ENCODE results near the gene HAVCR2.

Gene HAVCR2

GRCh38 chr5:157143127-157143971 is 34.5 kb upstream of the HAVCR2 start:
- H3K27me3 ChIP-seq (replicated peaks), result no peaks in the 10 kb centered on the region
- peak overlapping the region; percentile 98 for H3K4me3 ChIP-seq (ENCODE audit: low read depth, low read length)
- no peak for TF ChIP-seq CTCF (IDR thresholded peaks at IDR 0.05; ENCODE audit: low read depth, low read length, missing control alignments)
- H3K27ac ChIP-seq, result peak overlapping the region; percentile 85
- peak; percentile 11 for DNase-seq
- H3K36me3 ChIP-seq (replicated peaks), result peaks cover 2% of the 10 kb centered on the region
- in situ Hi-C loops (cut with HindIII; ENCODE audit: low pct_ligation_motif_present, low sequenced_read_pairs), result no loop called here

GRCh38 chr5:157142317-157143126 is 33.7 kb upstream of the HAVCR2 start, which contains the start of gene MED7:
Gene MED7 (minus strand): TSS chr5:157142865. CDS start chr5:157139431, 3,434 bp downstream.
- DNase-seq, result peak; percentile 98
- Histone ChIP-seq H3K27ac (peak within 1 kb of the TSS; percentile 85), H3K27me3 (replicated peaks) (no peaks in the 10 kb centered on the region), H3K4me3 (ENCODE audit: low read depth, low read length) (peak within 1 kb of the TSS; percentile 98), H3K36me3 (replicated peaks) (peaks cover 2% of the 10 kb centered on the region)
- no peak for TF ChIP-seq CTCF (IDR thresholded peaks at IDR 0.05; ENCODE audit: low read depth, low read length, missing control alignments)
- in situ Hi-C loops (cut with HindIII; ENCODE audit: low pct_ligation_motif_present, low sequenced_read_pairs), result no loop called here

- no peak for DNase-seq
- Histone ChIP-seq H3K36me3 (replicated peaks) (peaks cover 2% of the 10 kb centered on the region), H3K4me3 (ENCODE audit: low read depth, low read length) (no peak overlapping the region), H3K27ac (no peak overlapping the region), H3K27me3 (replicated peaks) (no peaks in the 10 kb centered on the region)
- in situ Hi-C loops (cut with HindIII; ENCODE audit: low pct_ligation_motif_present, low sequenced_read_pairs), result no loop called here
- TF ChIP-seq CTCF (IDR thresholded peaks at IDR 0.05; ENCODE audit: low read depth, low read length, missing control alignments), result no peak
Observed at GRCh38 chr5:157137691-157138090, 28.8 kb upstream of the HAVCR2 start.

GRCh38 chr5:157132281-157132612 is 23.4 kb upstream of the HAVCR2 start:
- TF ChIP-seq CTCF (IDR thresholded peaks at IDR 0.05; ENCODE audit: low read depth, low read length, missing control alignments), result no peak
- in situ Hi-C loops (cut with HindIII; ENCODE audit: low pct_ligation_motif_present, low sequenced_read_pairs), result no loop called here
- DNase-seq, result no peak

GRCh38 chr5:157130925-157131324 is 22.1 kb upstream of the HAVCR2 start:
- H3K4me3 ChIP-seq (ENCODE audit: low read depth, low read length), result no peak overlapping the region
- no peak for TF ChIP-seq CTCF (IDR thresholded peaks at IDR 0.05; ENCODE audit: low read depth, low read length, missing control alignments)
- DNase-seq, result peak; percentile 9
- in situ Hi-C loops (cut with HindIII; ENCODE audit: low pct_ligation_motif_present, low sequenced_read_pairs), result no loop called here
- no peak overlapping the region for H3K27ac ChIP-seq
- no peaks in the 10 kb centered on the region for H3K27me3 ChIP-seq (replicated peaks)
- H3K36me3 ChIP-seq (replicated peaks), result no peaks in the 10 kb centered on the region

More at GRCh38 chr5:157132281-157132612, 23.4 kb upstream of the HAVCR2 start:
- Histone ChIP-seq H3K4me3 (ENCODE audit: low read depth, low read length) (no peak overlapping the region), H3K27me3 (replicated peaks) (no peaks in the 10 kb centered on the region), H3K36me3 (replicated peaks) (no peaks in the 10 kb centered on the region), H3K27ac (no peak overlapping the region)
